Activated gamma-delta T cell treated with Interleukin-2 at 50 U/mL for 16 hours (primary cell): ENCODE results near the gene APOL4.
"Not testable (repeated sequence)": the region's sequence is repeated elsewhere in the genome, so short reads cannot be mapped to it uniquely, and the experiment has no call there.

Source experiments
- DNase-seq: peaks from one replicate; pipeline ENCODE4 v3.0.0-alpha.2; 2020

The APOL4 gene

GRCh38 chr22:36231051-36231450 is 29.4 kb upstream of the APOL4 start:
- DNase-seq = not testable (repeated sequence)

- not testable (repeated sequence) for DNase-seq
Observed at GRCh38 chr22:36229649-36230048, 28.0 kb upstream of the APOL4 start.

GRCh38 chr22:36228944-36229343 is 27.3 kb upstream of the APOL4 start:
- no peak for DNase-seq

GRCh38 chr22:36228369-36228768 is 26.8 kb upstream of the APOL4 start:
- not testable (repeated sequence) for DNase-seq

- no peak for DNase-seq
Observed at GRCh38 chr22:36227806-36228205, 26.2 kb upstream of the APOL4 start.

GRCh38 chr22:36227396-36227795 is 25.8 kb upstream of the APOL4 start:
- no peak for DNase-seq

- no peak for DNase-seq
Observed at GRCh38 chr22:36226189-36226588, 24.6 kb upstream of the APOL4 start.

GRCh38 chr22:36225333-36225922 is 23.8 kb upstream of the APOL4 start:
- no peak for DNase-seq

GRCh38 chr22:36224245-36224644 is 22.6 kb upstream of the APOL4 start:
- no peak for DNase-seq

GRCh38 chr22:36223504-36223903 is 21.9 kb upstream of the APOL4 start:
- DNase-seq = no peak

GRCh38 chr22:36222887-36223450 is 21.4 kb upstream of the APOL4 start:
- no peak for DNase-seq

GRCh38 chr22:36221799-36222751 is 20.5 kb upstream of the APOL4 start:
- peak; percentile 47 for DNase-seq

GRCh38 chr22:36220451-36220921 is 18.9 kb upstream of the APOL4 start:
- DNase-seq = no peak

GRCh38 chr22:36218648-36219193 is 17.1 kb upstream of the APOL4 start:
- DNase-seq = no peak

- no peak for DNase-seq
Observed at GRCh38 chr22:36215981-36216380, 14.4 kb upstream of the APOL4 start.

GRCh38 chr22:36213586-36213985 is 12.0 kb upstream of the APOL4 start:
- DNase-seq = no peak

GRCh38 chr22:36212901-36213300 is 11.3 kb upstream of the APOL4 start:
- no peak for DNase-seq

GRCh38 chr22:36211237-36211861 is 9.7 kb upstream of the APOL4 start:
- no peak for DNase-seq

- no peak for DNase-seq
Observed at GRCh38 chr22:36210224-36210623, 8.6 kb upstream of the APOL4 start.

- not testable (repeated sequence) for DNase-seq
Observed at GRCh38 chr22:36209488-36209908, 7.9 kb upstream of the APOL4 start.

GRCh38 chr22:36208914-36209313 is 7.3 kb upstream of the APOL4 start:
- DNase-seq = no peak

GRCh38 chr22:36208162-36208765 is 6.7 kb upstream of the APOL4 start:
- no peak for DNase-seq

- DNase-seq = no peak
Observed at GRCh38 chr22:36206255-36206654, 4.6 kb upstream of the APOL4 start.
